Measurements from ENCODE around the gene RSPO1.

Gene RSPO1

DNA sequence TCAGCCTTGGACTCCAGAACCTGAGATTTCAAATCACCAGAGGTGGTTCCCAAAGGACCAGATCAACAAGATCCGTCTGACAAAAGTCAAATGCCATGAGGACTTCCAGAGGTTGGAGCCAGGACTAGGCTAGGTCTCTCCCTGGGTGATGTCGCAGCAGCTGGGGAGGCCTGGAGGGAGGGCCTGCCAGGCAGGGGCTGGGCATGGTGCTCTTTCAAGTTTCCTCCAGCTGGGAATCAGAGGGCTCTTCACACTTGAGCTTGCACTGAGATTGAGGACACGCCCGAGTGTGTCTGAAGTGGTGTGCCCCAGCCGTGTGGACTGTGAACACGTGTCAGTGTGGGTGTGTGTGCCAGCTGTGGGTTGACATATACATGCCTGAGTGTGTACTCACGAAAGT, 21.3 kb upstream of the RSPO1 start:
- no peak for DNase-seq (ENCODE audit: low spot score)

GRCh38 chr1:37655274-37655673, 20.6 kb upstream of the RSPO1 start:
- DNase-seq (ENCODE audit: low spot score), result no peak

DNA sequence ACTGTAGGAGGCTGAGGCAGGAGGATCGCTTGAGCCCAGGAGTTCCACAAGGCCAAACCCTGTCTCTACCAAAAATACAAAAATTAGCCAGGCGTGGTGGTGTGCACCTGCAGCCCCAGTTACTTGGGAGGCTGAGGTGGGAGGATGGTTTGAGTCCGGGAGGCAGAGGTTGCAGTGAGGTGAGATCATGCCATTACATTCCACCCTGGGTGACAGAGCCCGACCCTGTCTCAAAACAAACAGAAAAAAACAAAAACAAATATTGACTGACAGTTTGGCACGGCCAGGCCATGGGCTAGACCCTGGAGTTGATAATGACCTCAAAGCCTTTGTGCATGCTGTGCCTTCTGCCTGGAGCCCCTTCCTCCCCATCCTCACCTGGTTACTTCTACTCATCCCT, 19.2 kb upstream of the RSPO1 start:
- no peak for DNase-seq (ENCODE audit: low spot score)

DNA sequence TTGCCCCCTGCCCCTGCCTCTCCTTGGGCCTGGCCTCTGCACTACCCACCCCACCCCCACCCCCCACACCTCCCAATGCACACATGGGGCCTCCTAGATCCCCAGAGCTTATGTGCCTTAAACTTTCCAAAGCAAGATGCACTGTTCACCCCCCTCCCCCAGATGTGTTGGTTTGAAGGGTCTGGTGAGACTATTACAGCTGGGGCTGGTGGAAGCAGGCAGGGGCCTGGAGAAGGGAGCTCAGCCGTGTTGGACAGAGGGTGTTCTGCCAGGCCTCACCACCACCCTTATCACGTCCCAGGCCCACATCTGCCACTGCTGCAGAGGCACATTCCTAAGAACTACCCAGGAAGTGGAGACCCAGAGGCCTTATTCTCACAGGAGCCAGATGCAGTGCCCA, 18.3 kb upstream of the RSPO1 start:
- DNase-seq (ENCODE audit: low spot score), result no peak

DNA sequence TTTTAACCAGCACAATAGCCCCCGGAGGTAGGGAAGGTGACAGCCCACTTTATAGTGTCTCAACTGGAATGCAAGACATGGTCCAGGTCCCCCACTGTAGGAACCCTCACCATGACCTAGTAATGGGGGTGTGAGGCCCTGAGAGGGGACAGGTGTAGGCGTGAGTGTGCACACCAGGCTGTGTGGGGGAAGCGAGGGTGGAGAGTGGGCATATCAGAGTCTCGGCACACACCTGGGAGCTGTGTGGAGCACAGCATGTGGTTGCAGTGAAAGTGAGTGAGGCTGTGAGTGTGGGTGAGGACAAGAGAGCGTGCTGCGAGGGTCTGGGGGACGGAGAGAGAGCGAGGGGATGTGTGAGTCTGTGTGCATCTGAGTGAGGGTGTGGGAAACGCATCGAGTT, 17.1 kb upstream of the RSPO1 start:
- DNase-seq (ENCODE audit: low spot score), result no peak

- no peak for DNase-seq (ENCODE audit: low spot score)
Measured at GRCh38 chr1:37650721-37651120, 16.0 kb upstream of the RSPO1 start.

DNA sequence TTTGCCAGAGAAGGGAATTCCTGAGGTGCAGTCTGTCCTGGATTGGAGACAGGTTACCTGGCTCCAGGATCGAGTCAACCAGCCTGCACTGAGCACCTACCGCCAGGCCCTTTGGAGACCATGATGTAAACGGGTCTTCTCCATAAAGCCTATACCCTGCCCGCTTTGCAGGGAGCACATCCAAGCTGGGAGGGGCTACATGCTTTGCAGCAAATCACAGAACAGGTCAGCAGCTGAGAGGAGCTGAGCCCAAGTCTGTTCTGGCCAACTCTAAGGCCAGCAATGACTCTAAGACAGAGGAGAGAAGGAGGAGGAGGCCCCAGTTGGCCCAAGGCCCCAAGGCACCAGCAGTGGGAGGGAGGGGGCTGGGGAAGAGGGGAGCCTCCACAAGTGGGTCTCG, 15.5 kb upstream of the RSPO1 start:
- no peak for DNase-seq (ENCODE audit: low spot score)

GRCh38 chr1:37647281-37647680, 12.6 kb upstream of the RSPO1 start:
- no peak for DNase-seq (ENCODE audit: low spot score)

DNA sequence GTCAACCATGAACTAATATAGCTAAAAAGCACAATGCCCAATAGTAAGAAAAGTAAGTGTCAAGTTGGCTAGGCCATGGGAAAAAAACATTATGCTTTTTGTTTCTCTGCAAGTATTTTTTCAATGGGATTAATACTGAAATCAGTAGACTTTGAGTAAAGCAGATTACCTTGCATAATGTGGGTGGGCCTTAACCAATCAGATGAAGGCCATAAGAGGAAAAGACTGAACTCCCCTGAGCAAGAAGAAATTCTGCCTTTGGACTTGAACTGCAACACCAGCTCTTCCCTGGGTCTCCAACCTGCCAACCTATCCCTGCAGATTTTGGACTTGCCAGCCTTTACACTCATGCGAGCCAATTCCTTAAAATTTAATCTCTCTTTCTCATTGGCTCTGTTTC, 6.4 kb upstream of the RSPO1 start:
- no peak for DNase-seq (ENCODE audit: low spot score)

- DNase-seq (ENCODE audit: low spot score), result no peak
Measured at GRCh38 chr1:37636435-37636834, 1.7 kb upstream of the RSPO1 start.

- DNase-seq (ENCODE audit: low spot score), result no peak
Measured at GRCh38 chr1:37634992-37635902, 555 bp upstream of the RSPO1 start.

- no peak for DNase-seq (ENCODE audit: low spot score)
Measured at GRCh38 chr1:37633938-37634243, 801 bp downstream of the RSPO1 start.

- DNase-seq (ENCODE audit: low spot score), result no peak
Measured at GRCh38 chr1:37633040-37633937, 1.4 kb downstream of the RSPO1 start.

GRCh38 chr1:37631036-37631435, 3.7 kb downstream of the RSPO1 start:
- DNase-seq (ENCODE audit: low spot score), result no peak

- no peak for DNase-seq (ENCODE audit: low spot score)
Measured at GRCh38 chr1:37630426-37631028, 4.2 kb downstream of the RSPO1 start.

DNA sequence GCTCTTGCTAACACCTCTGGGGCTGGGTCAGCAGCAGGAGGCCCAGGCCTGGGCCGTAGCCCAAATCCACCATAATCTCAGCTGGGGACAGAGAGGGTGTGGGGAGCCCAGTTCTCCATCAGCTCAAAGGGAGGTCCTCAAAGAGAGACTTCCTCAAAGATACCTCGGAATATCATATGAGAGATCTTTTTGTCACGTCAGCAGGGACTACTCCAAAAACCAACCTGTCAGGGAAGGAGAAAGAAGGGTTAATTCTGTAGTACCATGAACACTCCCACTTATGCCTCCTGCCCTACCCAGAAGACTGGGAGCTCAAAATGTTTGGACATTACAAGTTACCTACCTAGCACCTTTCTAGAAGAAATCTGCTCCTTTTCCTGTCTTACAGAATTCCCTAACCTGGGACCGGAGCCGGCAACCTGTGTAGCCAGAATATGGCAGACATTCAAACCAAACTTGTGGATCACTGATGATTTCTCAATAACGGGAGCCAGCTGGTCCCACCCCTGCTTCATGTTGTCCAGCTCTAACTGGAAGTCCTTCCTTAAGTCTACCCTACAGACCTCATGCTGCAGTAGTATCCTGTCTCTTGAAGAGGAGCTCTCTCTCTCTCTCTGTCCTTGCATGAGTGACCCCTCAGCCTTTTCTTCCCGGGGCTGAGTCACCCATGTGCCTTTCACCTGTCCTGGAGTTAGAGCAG, 4.8 kb downstream of the RSPO1 start:
- no peak for DNase-seq (ENCODE audit: low spot score)

- no peak for DNase-seq (ENCODE audit: low spot score)
Measured at GRCh38 chr1:37629008-37629407, 5.7 kb downstream of the RSPO1 start.

GRCh38 chr1:37628026-37628556, 6.6 kb downstream of the RSPO1 start:
- no peak for DNase-seq (ENCODE audit: low spot score)

DNA sequence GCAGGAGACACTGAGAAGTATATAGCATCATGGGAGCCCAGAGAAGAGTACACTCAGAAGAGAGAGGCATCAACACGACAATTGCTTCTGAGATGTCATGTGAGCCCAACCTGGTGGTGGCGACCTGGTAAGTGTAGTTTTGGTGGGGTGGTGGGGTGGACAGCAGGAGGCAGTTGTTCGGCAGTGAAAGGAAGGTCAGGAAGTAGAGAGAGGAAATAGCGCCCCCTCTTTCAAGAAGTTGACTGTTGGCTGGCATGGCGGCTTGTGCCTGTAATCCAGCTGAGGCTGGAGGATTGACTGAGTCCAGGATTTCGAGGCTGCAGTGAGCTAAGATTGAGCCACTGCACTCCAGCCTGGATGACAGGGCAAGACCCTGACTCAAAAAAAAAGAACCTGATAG, 12.6 kb downstream of the RSPO1 start:
- DNase-seq (ENCODE audit: low spot score), result no peak

DNA sequence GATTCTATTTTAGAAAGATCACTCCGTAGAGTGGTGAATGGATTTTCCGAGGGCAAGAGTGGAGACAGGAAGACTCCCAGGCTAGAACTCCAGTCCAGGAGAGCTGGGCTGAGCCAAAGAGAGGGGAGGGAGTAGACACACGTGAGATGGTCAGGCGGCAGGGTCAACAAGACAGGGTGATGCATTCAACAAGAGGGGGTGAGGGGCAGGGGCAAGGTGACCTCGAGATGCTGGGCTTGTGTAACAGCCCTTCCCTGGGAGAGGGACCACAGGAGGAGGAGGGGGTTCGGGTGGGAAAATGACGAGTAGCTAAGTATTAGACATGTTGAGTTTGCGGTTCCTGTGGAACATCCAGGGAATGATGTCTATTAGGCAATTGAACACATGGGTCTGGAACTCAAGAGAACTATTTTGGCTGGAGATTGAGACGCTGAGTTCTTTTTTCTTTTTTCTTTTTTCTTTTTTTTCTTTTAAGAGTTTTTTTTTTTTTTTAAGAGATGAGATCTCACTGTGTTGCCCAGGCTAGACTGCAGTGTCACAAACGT, 13.3 kb downstream of the RSPO1 start:
- no peak for DNase-seq (ENCODE audit: low spot score)

- DNase-seq (ENCODE audit: low spot score), result no peak
Measured at GRCh38 chr1:37620707-37621106, 14.0 kb downstream of the RSPO1 start.

DNA sequence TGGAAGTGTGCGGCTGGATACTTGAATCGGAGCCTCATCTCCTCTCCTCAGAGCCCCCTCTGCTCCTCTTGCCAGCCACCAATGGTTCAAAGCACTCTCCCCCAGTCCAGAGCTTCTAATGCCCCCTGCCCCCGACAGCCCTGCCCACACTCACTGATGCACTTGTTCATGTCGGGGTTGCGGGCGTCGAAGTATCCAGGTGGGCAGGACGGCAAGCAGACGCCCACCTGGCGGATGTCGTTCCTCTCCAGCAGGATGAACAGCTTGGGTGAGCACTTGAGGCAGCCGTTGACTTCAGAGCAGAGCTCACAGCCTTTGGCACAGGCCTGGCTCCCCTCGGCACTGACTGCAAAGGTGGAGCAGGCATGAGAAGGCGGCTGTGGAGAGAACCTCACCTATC, 18.4 kb downstream of the RSPO1 start:
- no peak for DNase-seq (ENCODE audit: low spot score)
